SW480 (cell line): ENCODE measurements around the gene GNG8.

Experiments used
- DNase-seq: peaks from one replicate; pipeline ENCODE4 v3.0.0-alpha.2; 2016; ENCODE audit warnings: low spot score

The GNG8 gene

GRCh38 chr19:46635920-46636761 is at the start of gene GNG8:
GNG8 (minus strand) TSS chr19:46636202; CDS start chr19:46634682, 1,520 bp downstream.
- no peak for DNase-seq

GRCh38 chr19:46685189-46685588 is 49.2 kb upstream of the GNG8 start:
- DNase-seq, result no peak

GRCh38 chr19:46678110-46678732 is 42.2 kb upstream of the GNG8 start:
- no peak for DNase-seq

- DNase-seq, result peak; percentile 72
Measured at GRCh38 chr19:46674416-46675178, 38.6 kb upstream of the GNG8 start.

GRCh38 chr19:46670813-46671212 is 34.8 kb upstream of the GNG8 start:
- no peak for DNase-seq

- DNase-seq, result no peak
Measured at GRCh38 chr19:46668662-46669061, 32.7 kb upstream of the GNG8 start.

- DNase-seq, result no peak
Measured at GRCh38 chr19:46665072-46665471, 29.1 kb upstream of the GNG8 start.

- peak; percentile 93 for DNase-seq
Measured at GRCh38 chr19:46661735-46662592, 26.0 kb upstream of the GNG8 start.

- peak; percentile 100 for DNase-seq
Measured at GRCh38 chr19:46661020-46661731, 25.2 kb upstream of the GNG8 start, which contains the start of gene DACT3. DACT3 (minus strand) TSS chr19:46661182; CDS start chr19:46661064, 118 bp downstream.

- DNase-seq, result no peak
Measured at GRCh38 chr19:46660551-46661019, 24.6 kb upstream of the GNG8 start.

- no peak for DNase-seq
Measured at GRCh38 chr19:46660008-46660517, 24.1 kb upstream of the GNG8 start.

- peak; percentile 46 for DNase-seq
Measured at GRCh38 chr19:46659151-46660007, 23.4 kb upstream of the GNG8 start.

- no peak for DNase-seq
Measured at GRCh38 chr19:46656541-46656940, 20.5 kb upstream of the GNG8 start.

GRCh38 chr19:46654621-46655152 is 18.7 kb upstream of the GNG8 start:
- no peak for DNase-seq

- no peak for DNase-seq
Measured at GRCh38 chr19:46650445-46650844, 14.4 kb upstream of the GNG8 start.

GRCh38 chr19:46648961-46649960 is 13.3 kb upstream of the GNG8 start:
- DNase-seq, result no peak

GRCh38 chr19:46648060-46648960 is 12.3 kb upstream of the GNG8 start:
- no peak for DNase-seq
